ENCODE data around the gene CD200.

The CD200 gene

GRCh38 chr3:112297714-112298113 lies 35.2 kb upstream of the CD200 start:
- Histone ChIP-seq H3K27ac (replicated peaks) (no peak overlapping the region), H3K4me3 (replicated peaks; ENCODE audit: insufficient read depth, low read length) (no peak overlapping the region), H3K27me3 (ENCODE audit: insufficient read depth, poor library complexity, severe bottlenecking) (no peaks in the 10 kb centered on the region)
- no peak for DNase-seq (ENCODE audit: low read depth in 1 of 2, low spot score in 1 of 2)
- TF ChIP-seq, protein P1, sequence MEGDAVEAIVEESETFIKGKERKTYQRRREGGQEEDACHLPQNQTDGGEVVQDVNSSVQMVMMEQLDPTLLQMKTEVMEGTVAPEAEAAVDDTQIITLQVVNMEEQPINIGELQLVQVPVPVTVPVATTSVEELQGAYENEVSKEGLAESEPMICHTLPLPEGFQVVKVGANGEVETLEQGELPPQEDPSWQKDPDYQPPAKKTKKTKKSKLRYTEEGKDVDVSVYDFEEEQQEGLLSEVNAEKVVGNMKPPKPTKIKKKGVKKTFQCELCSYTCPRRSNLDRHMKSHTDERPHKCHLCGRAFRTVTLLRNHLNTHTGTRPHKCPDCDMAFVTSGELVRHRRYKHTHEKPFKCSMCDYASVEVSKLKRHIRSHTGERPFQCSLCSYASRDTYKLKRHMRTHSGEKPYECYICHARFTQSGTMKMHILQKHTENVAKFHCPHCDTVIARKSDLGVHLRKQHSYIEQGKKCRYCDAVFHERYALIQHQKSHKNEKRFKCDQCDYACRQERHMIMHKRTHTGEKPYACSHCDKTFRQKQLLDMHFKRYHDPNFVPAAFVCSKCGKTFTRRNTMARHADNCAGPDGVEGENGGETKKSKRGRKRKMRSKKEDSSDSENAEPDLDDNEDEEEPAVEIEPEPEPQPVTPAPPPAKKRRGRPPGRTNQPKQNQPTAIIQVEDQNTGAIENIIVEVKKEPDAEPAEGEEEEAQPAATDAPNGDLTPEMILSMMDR (IDR thresholded peaks at IDR 0.05; ENCODE audit: insufficient read depth, low read length), result no peak
- no peak for TF ChIP-seq SPI1 (IDR thresholded peaks at IDR 0.05; ENCODE audit: borderline replicate concordance, low read depth)
- no peak for TF ChIP-seq REST (IDR thresholded peaks at IDR 0.05; ENCODE audit: insufficient replicate concordance, low read depth)
- no peak for TF ChIP-seq POLR2AphosphoS5 (IDR thresholded peaks at IDR 0.05; ENCODE audit: low read depth)
- TF ChIP-seq GABPA (IDR thresholded peaks at IDR 0.05; ENCODE audit: low read depth), result no peak

DNA sequence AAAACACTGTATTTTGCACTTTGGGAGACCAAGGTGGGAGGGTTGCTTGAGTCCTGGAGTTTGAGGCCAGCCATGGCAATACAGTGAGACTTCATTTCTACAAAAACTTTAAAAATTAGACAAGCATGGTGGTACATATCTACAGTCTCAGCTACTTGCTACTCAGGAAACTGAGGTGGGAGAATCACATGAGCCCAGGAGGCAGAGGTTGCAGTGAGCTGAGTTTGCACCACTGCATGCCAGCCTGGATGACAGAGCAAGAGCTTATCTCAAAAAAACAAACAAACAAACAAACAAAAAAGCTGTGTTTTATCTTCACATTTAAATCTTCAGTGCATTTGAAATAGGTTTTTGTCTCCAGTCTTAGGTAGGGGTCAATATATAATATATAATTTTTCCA lies 34.2 kb upstream of the CD200 start:
- H3K27me3 ChIP-seq (ENCODE audit: insufficient read depth, poor library complexity, severe bottlenecking), result no peaks in the 10 kb centered on the region
- H3K4me3 ChIP-seq (replicated peaks; ENCODE audit: insufficient read depth, low read length), result no peak overlapping the region
- no peak for DNase-seq (ENCODE audit: low read depth in 1 of 2, low spot score in 1 of 2)
- no peak overlapping the region for H3K27ac ChIP-seq (replicated peaks)
- TF ChIP-seq SPI1 (IDR thresholded peaks at IDR 0.05; ENCODE audit: borderline replicate concordance, low read depth), result no peak
- TF ChIP-seq GABPA (IDR thresholded peaks at IDR 0.05; ENCODE audit: low read depth), result no peak
- TF ChIP-seq, protein P1 (IDR thresholded peaks at IDR 0.05; ENCODE audit: insufficient read depth, low read length), result no peak
- TF ChIP-seq POLR2AphosphoS5 (IDR thresholded peaks at IDR 0.05; ENCODE audit: low read depth), result no peak
- TF ChIP-seq REST (IDR thresholded peaks at IDR 0.05; ENCODE audit: insufficient replicate concordance, low read depth), result no peak

- Histone ChIP-seq H3K4me3 (replicated peaks; ENCODE audit: insufficient read depth, low read length) (no peak overlapping the region), H3K27me3 (ENCODE audit: insufficient read depth, poor library complexity, severe bottlenecking) (no peaks in the 10 kb centered on the region), H3K27ac (replicated peaks) (no peak overlapping the region)
- TF ChIP-seq SPI1 (IDR thresholded peaks at IDR 0.05; ENCODE audit: borderline replicate concordance, low read depth), result no peak
- TF ChIP-seq REST (IDR thresholded peaks at IDR 0.05; ENCODE audit: insufficient replicate concordance, low read depth), result no peak
- no peak for TF ChIP-seq POLR2AphosphoS5 (IDR thresholded peaks at IDR 0.05; ENCODE audit: low read depth)
- no peak for DNase-seq (ENCODE audit: low read depth in 1 of 2, low spot score in 1 of 2)
Observed at GRCh38 chr3:112302150-112302830, 30.7 kb upstream of the CD200 start.

All from HL-60 (cell line).